ENCODE data around the gene CTNNA1. TPM values are rescaled to one million over a fixed set of nuclear protein-coding genes. Genes with fewer than 3 reads are reported as not detected.

CTNNA1 gene
- total and polyA plus RNA-seq, 2 donors (not counting 3 experiments of a cell fraction or from before 2014, with no cell fraction given), result 156 to 394 TPM

DNA sequence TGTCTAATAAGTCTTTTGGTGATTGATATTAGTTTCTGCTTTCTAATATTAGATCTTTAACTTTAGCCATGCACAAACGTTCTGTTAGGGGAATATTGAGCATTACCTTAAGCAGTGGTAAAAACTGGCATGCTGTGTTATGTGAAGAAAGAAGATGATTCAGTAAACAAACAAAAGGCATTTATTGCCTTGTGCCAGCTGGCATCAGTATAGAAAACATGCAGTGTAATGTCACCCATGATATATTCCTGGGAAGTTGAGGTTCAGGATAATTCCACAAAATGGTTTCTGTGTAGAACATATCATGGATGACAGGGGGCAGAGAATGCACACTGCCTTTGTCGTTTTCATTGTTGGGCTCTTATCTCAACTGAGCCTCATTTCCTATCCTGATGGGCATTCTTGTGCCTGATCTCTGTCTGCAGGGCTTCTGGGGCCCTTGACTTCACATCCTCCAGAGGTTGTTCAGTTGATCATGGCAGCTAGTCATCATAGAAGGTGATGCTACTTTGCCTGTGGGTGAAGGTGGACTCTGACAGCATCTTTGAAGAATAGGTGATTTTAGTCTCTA, 97.7 kb downstream of the CTNNA1 start:
- peak; percentile 41 for DNase-seq (ENCODE audit: low read depth, low spot score)
- CTCF ChIA-PET, result interaction anchor here (0.7 to 1.1 kb wide), 2 partner anchors 26 to 61 kb away, joined by 3 to 4 read pairs; no protein-coding TSS in a partner anchor

More for the DNA sequence above, 97.7 kb downstream of the CTNNA1 start:
- Histone ChIP-seq H3K27ac (ENCODE audit: insufficient read depth, low read depth, low read length) (no peak overlapping the region), H4K20me1 (replicated peaks; ENCODE audit: control insufficient read depth, extremely low read depth, insufficient read depth, low read length) (peaks cover 17% of the 10 kb centered on the region), H3K36me3 (ENCODE audit: control insufficient read depth in 2 of 2, extremely low read depth in 1 of 2, insufficient read depth in 2 of 2, low read length in 2 of 2) (no peaks in the 10 kb centered on the region), H3K79me2 (ENCODE audit: control insufficient read depth, insufficient read depth, low read length) (peaks cover 90% of the 10 kb centered on the region), H3K4me1 (ENCODE audit: control insufficient read depth, extremely low read depth, insufficient read depth, low read length) (peaks cover 24% of the 10 kb centered on the region), H3K9ac (replicated peaks; ENCODE audit: extremely low read depth, insufficient read depth, low read length) (no peak overlapping the region), H3K9me1 (replicated peaks; ENCODE audit: control insufficient read depth, extremely low read depth, insufficient read depth, low read length) (no peaks in the 10 kb centered on the region), H2AFZ (ENCODE audit: low read depth, low read length) (no peak overlapping the region), H3K4me2 (ENCODE audit: insufficient read depth, low read length) (no peak overlapping the region), H3K4me3 (replicated peaks in 1 of 3; ENCODE audit: insufficient read depth in 1 of 3, low read depth in 1 of 3, low read length in 3 of 3) (no peak overlapping the region), H3K27me3 (ENCODE audit: control insufficient read depth in 2 of 2, insufficient read depth in 2 of 2, low read length in 2 of 2) (no peaks in the 10 kb centered on the region), H3K9me3 (replicated peaks; ENCODE audit: control insufficient read depth, insufficient read depth, low read length) (no peaks in the 10 kb centered on the region)
- BruUV-seq (replicated peaks), result no TSS peak
- intact Hi-C loops (cut with micrococcal nuclease) (no loop called here), dilution Hi-C loops (cut with MboI; ENCODE audit: extremely low pct_ligation_motif_present, low sequenced_read_pairs) (no loop called here)
- TF ChIP-seq CTCF (IDR thresholded peaks at IDR 0.05; ENCODE audit: extremely low read depth in 1 of 2, insufficient read depth in 1 of 2, low read depth in 1 of 2, low read length in 2 of 2), result no peak
- no peak for TF ChIP-seq POLR2AphosphoS5 (IDR thresholded peaks at IDR 0.05; ENCODE audit: insufficient read depth, low read depth, low read length)
- TF ChIP-seq MAX (IDR thresholded peaks at IDR 0.05; ENCODE audit: insufficient read depth, insufficient read length), result no peak
- TF ChIP-seq JUN (IDR thresholded peaks at IDR 0.05; ENCODE audit: borderline replicate concordance, insufficient read depth, insufficient read length, low read depth), result no peak
- TF ChIP-seq EZH2 (IDR thresholded peaks at IDR 0.05; ENCODE audit: borderline replicate concordance, low read depth, low read length, severe bottlenecking), result no peak
- no peak for TF ChIP-seq FOS (IDR thresholded peaks at IDR 0.05; ENCODE audit: borderline replicate concordance, insufficient read depth, low read length)
- no peak for TF ChIP-seq POLR2A (IDR thresholded peaks at IDR 0.05; ENCODE audit: low read depth, low read length)
- no peak for TF ChIP-seq MYC (IDR thresholded peaks at IDR 0.05; ENCODE audit: low read depth, low read length)
- no peak for TF ChIP-seq GATA2 (IDR thresholded peaks at IDR 0.05; ENCODE audit: insufficient read depth, insufficient read length, low read depth, low read length)
- FAIRE-seq, result no peak
- POLR2A ChIA-PET, result no interaction called here

Measured in endothelial cell of umbilical vein (primary cell).